Stimulated activated naive CD4-positive, alpha-beta T cell (primary cell): Measurements from ENCODE around the gene FRMD1.

ENCODE experiments used
- DNase-seq, 6 experiments: peaks; one replicate each; lab custom pipeline; 2025; lab: John Stamatoyannopoulos, UW

Gene FRMD1

DNA sequence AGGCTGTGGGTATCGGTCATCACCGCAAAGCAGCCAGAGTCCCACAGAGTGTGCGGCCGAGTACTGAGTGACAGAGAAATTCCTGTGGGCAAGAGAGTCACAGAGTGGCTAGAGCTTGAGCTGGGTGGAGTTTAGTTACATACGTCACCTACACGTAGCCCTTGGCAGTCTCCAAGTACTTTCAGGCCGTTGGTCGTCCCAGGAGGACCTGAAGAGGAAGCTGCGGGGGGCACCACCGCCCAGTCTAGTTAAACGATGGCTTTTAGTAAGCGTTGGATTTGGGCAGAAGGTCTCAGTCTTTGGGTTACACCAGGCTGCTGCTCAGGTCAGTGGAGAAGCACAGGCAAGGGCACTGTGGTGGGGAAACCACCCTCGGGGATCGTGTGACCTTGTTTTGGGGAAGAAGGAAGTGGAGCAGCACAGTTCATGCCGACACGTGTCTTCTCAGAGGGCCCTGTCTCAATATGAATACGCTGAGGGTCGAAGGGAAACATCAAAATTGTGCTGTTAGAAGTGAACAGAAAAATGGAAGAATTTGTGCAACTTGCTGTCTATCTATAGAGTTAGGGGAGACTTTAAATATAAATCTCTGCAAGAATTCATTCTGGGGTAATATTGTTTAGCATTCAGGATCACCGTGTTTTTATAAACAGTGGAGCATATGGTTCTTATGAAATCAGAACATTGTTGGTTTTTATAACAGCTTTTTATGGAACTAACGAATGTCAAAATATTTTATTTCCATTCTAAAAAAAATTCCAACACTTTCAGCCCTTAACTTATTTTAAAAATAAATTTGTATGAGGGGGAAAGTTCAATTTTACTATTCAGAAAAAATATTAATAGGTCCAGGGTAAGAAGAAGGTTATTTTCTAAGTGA, 52.9 kb downstream of the FRMD1 start:
- DNase-seq, result no peak

DNA sequence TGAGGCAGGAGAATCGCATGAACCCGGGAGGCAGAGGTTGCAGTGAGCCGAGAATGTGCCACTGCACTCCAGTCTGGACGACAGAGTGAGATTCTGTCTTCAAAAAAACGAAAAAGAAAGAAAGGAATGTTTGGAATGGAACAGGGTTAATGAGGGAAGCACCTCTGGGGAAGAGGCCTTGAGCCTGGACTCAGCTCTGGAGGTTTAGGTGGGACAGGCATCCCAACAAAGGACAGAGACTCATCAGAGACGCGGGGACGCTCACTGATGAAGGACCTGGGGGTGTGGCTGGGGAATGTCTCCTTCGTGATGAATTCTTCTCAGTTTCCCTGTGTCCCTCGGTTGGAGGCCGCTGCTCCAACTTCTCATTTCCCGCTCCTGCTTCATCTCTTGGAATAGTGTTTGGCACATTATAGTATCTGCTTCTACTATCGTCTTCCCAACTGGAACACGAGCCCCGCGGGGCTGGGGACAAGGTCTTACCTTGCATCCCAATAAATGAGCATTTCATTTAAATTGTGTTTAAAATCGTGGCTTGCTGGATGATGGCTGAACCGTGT, 54.0 kb downstream of the FRMD1 start:
- no peak for DNase-seq

DNA sequence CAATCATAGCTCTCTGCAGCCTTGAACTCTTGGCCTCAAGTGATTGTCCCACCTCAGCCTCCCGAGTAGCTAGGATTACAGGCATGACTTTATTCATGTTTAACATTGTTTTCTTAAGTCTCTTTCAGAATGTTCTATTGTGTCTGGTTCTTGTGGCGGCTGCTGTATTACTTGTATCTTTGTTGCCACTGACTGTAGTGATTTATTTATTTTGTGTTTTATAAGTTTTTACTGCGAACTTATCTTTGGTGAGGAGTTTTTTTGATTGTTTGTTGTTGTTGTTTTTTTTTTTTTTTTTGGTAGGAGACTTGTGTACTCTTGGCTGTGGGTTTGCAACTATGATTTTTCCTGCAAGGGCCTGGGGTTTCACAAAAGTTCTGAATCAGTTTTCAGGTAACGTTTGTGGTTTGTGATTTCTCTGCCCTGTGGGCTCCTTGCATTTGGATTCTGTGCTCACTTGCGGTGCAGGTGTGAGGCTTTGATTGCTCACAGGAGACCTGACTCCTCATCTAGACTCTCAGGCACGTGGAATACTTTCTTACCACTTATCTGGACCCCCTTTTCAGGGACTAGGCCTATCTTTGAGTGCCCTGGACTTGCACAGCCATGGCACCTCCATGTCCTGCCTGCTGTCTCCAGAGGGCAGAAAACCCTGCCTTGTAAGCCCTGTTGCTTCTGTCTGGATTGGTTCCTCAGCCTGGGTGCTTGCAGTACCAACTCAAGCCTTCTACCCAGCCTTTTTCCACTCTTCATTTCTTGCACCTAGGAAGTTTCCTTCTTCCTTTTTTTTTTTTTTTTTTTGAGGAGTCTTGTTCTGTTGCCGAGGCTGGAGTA, 56.3 kb downstream of the FRMD1 start:
- DNase-seq, result no peak

DNA sequence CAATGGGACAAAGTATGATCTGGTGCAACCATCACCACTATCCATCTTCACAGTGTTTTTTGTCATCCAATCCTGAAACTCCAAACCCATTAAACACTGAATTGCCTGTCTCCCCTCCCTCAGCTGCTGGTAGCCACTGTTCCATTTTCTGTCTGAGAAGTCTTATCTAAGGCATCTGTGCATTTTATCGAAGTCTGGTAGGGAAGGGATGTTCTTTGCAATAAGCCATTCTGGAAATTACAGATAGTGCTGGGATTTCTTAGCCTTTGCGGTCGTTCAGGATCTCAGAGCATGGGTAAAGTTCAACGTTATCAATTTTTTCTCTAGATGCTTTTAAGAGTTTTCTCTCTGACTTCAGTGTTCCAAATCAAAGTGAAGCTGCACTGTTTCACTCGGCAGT, 57.4 kb downstream of the FRMD1 start:
- no peak for DNase-seq

DNA sequence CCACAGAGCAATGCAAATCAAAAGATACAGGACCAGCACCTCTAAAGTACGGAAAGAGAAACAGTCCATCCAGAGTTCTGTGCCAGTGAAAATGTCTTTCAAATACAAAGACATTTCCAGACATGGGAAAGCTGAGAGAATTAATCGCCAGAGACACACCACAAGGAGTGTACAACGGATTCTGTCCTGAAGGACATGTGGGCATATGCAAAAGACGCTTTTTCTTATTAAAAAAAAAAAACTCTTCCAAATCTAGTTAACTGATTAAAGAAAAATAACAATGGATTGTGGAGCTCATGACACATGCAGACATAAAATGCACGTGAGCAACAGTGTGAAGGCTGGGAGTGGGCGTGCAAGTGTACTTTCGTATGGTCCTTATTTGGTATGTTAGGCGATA, 58.8 kb downstream of the FRMD1 start:
- DNase-seq, result no peak

DNA sequence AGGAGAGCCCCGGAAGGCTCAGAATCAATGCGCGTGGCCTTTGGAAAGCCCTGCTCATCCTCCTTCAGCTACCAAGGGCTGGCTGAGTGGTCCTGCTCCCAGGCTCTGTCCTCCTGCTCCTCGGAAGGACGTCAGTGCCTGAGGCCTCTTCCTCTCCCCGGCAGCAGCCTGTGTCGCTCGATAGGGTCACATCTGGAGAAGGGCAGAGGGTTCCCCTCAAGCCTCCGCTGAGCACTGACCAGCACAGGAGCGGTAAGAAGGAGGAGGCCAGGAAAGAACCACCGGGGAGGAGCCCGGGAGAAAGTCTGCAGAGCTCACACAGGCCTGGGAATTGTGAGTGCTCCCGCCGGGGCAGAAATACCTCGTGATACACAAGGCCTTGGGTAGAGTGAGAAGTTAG, 60.3 kb downstream of the FRMD1 start:
- DNase-seq, result no peak

DNA sequence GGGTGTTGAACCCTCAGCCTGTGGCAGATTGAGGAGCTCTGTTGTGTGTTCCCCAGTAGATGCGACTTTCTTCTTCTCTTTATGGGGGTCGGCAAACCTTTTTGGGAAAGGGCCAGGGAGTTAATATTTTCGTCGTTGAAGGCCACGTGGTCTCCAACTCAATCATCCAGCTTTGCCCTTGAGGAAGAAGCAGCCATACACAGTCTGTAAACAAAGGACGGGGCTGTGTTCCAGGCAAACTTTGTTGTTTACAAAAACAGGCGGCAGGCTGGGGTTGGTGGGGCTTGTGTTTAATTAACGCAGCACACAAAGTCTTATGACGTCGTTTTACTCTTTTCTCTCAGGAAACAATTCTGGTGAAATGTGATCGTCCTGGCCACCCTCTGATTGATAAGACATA, 61.4 kb downstream of the FRMD1 start:
- no peak for DNase-seq

DNA sequence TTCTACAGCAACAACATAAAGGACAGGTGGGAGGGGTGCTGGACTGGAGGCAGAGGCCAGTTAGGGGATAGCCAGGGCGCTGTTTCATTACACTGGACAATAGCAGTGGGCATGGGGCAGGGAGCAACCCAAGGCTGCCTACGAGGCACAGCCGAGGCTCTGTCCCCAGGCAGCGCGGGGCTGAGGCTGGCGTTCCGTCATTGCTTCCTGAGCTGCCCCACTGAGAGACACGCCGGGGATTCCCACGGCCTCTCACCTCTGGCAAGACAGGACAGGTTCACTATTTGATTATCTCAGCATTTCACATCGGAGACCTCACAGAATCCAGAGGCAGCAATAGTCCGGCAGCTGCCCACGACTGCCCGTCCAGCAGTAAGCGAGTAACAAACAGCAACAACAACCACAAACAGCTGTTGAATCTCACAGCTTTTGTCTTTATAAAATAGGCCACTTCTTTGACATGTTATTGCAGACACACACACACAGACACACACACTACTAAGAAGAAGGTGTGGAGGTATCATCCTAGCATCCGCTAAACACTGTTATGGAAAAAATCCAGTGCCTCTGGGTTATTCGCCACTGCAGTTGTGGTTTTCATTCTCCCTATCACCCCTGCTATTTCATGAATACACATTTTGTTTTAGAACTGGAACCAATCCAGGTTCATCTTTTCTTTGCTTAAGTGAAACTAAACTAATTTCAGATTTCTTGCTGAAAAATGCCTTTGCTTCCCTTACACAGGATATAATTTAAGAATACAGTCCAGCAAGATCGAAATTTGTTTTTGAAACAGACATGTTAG, 62.1 kb downstream of the FRMD1 start:
- no peak for DNase-seq

DNA sequence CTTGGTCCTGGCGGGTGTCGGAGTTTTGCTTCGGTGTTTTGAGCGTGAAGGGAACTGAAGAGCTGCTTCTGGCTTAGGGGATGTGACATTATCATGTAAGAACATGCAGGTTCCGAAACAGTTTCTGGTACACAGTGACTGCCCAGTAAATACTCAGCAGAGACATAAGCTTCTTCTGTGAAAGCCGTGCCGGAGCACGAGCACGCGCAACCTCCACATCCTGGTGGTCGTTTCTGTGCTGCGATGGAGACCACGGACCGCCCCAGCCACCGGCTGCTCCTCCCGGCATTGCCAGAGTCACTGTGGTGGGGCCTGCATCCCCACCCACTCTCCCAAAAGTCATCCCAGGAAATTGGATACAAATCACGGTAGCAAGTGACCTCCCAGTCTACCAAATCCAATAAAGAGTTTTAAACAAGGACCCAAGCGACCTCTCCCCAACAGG, 62.8 kb downstream of the FRMD1 start:
- DNase-seq, result no peak

DNA sequence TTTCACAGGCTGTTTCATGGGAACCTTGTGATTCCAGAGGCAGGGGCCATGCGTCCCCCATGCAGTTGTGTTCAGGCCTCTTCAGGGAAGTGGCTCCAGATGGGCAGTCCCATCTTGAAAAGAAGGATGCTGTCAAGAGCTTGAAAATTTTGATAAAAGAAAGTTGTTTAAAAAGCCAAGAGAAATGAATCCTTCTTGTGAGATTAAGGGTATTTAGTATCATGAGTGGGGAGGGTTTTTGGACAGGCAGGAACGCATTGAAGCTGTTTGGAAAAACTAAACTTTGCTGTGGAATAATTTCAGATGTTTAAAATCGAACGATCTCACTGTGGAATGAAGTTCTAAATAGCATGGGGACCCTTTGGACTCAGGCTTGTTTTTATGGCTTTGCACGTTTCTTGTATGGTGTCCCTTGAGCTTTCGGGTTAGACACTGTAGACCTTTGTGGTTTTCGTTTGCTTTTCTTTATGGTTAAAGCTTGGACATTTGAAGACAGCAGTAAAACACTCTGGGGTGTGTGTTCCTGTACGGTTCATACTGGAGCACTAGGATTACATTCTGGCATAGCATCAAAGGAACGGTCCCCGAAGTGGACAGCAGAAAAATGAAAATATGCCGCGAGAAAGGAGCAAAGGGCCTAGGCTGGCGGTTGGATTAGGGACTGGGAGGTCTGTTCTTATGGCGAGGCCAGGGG, 63.4 kb downstream of the FRMD1 start:
- no peak for DNase-seq

DNA sequence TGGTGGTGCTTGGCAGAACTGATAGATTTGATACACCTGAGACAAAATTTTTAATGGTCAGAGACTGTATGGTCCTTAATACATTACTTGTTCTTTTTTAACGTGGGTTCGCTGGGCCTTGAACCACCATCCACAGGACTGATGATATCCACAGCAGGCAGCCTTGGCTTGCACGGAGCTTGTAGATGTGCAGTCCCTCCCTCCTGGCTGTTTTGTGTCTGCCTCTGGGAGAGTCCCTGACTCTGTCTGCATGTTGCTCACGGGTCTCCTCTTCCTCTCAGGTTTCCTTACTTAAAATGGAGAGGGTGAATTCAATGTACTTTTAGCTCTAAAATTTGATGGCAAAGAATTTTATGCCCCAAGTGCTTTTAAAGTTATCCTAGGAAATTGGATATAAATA, 64.0 kb downstream of the FRMD1 start:
- no peak for DNase-seq

DNA sequence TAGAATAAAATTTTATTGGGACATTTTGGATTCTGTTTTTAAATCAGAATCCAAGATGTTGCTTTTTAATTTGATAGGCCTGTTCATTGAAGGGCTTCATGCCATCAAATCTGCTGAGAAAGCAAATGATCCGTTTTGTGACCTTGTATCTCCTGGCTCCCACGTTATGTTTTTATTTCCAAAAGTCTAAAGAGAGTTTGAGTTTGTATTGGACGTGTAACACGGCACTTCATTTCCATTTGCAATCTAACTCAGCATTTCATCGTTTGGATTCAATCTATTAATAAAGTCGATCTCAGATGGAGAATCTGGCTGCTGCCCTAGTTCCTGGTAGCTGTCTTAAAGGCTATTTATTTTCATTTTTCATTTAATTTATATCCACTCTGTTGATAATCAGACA, 64.6 kb downstream of the FRMD1 start:
- no peak for DNase-seq

DNA sequence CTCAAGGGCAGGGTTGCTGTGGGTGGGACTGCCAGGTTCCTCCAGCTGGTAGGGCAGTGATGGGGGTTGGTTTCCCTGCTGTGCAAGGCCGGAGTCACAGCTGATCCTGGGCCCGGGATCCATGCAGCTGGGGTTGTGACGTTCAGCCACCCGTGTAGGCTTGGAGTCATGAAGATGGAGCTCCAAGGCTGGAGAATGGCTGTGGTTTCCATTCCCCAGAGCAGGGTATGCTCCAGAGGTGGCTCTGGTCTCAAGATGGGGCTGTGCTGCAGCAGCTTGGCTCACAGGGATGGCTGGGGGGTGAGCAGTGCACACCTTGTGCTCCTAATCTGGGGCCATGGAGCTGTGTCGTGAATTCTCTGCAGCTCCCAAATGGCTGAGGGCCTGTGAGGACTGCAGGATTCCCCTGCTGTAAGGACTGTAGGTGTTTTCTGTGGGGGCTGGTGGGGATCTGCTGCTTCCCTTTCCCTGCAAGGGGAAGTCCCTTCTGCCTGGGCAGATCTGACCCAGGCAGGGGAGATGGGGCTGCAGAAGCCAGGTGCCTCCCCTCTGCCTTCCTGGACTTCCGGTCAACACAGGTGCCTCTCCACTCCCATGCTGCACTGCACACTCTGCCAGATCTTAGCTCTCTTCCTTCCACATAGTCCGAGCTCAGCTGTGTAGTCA, 65.6 kb downstream of the FRMD1 start:
- DNase-seq, result no peak

DNA sequence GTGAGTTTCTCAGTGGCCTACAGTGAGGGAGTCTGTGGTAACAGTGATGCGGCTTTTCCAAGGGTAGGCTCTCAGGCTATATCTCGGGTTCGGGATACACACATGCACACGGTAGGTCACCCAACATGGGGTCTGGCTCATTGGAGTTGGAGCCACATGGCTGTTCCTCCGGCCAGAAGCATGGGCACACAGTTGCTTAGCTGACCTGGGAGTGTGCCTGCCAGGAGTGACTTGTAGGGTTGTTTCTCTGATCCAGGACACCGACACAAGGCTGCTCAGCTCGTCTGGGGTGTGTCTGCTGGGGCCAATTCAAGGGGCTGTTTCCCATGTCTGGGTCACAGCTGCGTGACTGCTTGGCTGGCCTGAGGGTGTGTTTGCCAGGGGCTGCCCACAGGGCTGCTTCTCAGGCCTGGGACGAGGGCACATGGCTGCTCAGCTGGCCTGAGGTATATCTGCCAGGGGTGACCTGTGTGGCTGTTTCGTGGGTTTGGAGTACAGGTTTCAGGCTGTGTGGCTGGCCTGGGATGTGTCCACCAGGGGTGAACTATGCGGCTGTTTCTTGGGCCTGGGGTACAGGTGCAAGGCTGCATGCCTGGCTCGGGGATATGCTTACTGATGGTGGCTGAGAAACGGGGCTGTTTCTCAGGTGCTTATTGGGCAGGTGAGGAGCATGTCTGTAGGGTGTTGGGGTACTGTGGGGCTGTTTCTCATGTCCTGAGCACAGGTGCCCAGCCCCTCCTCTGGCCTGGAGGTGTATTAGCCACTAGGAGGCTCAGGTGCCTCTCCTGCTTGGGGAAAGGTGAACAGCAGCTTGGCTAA, 66.4 kb downstream of the FRMD1 start:
- DNase-seq, result no peak

DNA sequence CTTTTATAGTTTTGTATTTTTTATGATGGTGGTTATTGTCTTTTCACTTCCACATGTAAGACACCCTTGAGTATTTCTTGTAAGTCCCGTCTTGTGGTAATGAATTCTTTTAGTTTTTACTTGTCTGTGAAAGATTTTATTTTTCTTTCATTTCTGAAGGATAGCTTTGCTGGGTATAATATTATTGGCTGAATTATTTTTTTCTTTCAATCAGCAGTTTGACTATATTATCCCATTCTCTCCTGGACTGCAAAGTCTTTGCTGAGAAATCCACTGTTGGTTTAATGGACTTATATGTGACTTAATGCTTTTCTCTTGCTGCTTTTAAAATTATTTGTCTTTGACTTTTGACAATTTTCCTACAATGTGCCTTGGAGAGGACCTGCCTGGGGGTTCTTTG, 67.7 kb downstream of the FRMD1 start:
- DNase-seq, result no peak

DNA sequence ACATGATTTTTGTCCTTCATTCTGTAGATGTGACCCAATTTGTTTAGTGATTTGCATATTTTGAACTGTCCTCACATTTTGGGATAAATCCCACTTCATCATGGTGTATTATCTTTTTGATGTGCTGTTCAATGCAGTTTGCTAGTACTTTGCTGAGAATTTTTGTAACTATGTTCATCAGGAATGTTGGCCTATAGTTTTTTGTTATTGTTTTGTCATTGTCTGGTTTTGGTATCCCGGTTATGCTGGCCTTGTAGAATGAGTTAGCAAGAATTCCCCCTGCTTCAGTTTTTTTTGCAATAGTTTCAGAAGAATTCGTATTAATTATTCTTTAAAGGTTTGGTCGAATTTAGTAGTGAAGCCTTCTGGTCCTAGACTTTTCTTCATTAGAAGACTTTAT, 69.7 kb downstream of the FRMD1 start:
- DNase-seq, result no peak

DNA sequence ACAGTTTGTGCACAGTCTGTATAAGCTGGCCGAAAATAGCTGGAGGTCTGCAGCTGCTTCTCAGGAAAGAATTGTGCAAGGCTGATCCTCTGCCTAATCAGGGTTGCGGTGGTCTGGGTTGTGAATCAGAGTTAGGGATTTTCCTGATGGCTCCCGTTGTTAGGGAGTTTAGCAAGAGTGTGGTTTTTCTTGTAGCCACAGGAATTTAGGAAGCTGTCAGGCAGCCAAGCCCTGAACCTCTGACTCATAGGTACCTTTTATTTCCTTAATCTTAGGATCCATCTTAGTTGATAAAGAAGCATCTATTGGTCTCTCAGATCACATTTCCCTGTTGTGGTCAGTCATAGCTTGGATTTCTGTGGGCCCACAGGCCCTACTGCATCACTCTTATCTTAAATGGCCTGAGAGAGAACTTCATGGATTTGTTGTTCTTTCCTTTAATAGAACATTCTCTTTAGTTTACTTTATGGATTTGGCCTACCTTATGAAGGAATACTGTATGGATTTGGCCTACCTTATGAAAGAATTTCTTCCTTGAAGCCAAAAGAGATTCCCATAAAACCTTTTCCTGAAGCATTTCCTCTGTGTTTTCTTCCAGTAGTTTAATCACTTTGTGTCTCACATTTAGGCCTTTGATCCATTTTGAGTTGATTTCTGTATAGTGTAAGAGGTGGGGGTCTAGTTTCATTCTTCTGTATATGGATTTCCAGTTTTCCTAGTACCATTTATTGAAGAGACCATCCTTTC, 71.2 kb downstream of the FRMD1 start:
- DNase-seq, result no peak

DNA sequence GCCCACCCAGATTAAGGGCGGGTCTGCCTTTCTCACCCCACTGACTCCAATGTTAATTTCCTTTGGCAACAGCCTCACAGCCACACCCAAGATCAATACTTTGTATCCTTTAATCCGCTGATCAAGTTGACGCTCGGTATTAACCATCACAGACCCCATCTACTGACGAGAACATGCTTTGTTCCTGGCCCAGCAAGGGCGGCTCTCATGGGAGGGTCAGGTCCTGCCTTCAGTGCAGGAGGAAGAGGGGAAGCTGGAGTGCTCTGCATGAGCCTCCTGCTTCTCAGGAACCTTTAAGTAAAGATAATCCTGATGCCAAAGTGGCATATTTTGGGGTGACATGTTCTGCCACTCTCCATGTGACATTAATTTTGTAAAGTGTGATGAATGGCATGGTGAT, 73.2 kb downstream of the FRMD1 start:
- DNase-seq, result no peak

DNA sequence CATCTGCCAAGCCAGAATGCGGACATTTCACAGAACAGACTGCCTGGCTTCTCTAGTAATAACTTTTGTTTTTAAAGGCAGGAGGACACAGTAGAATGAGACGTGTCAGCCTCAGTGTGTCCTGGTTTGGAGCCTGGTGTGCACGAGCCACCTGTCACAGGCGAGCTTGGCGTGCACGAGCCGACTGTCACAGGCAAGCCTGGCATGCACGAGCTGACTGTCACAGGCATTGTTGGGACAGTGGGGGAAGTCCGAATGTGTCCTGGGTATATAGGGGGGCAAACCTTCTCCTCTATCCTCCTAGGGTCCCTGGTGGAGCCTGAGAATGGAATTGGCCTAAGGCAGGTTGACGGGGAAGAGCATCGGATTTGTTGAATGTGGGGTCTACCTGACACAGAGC, 74.1 kb downstream of the FRMD1 start:
- no peak for DNase-seq
